GM19238 (cell line): ENCODE measurements around the gene ARPC4.

Source experiments
- DNase-seq: peaks from one replicate; pipeline ENCODE4 v3.0.0; 2011; ENCODE audit warnings: low spot score; ENCODE audit not compliant: insufficient read length

The ARPC4 gene

GRCh38 chr3:9792405-9793160 is at the start of gene ARPC4, which contains the start of gene TADA3:
TSS of gene ARPC4 (plus strand) at chr3:9793082. CDS start at chr3:9793122, 40 bp downstream.
TSS of gene TADA3 (minus strand) at chr3:9792473. CDS start at chr3:9791466, 1,007 bp downstream.
- DNase-seq, result peak; percentile 82

DNA sequence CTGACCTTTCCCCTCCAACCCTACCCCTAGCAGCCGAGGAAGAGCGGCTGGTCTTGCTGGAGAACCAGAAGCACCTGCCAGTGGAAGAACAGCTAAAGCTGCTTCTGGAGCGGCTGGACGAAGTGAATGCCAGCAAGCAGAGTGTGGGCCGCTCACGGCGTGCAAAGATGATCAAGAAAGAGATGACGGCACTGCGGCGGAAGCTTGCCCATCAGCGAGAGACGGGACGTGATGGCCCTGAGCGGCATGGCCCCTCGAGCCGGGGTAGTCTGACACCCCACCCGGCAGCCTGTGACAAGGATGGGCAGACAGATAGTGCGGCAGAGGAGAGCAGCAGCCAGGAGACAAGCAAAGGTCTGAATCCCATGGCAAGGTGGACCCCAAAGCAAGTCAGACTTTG is 49.3 kb upstream of the ARPC4 start:
- DNase-seq, result no peak

- DNase-seq, result no peak
These were observed 48.7 kb upstream of the ARPC4 start for GRCh38 chr3:9744162-9744561.

DNA sequence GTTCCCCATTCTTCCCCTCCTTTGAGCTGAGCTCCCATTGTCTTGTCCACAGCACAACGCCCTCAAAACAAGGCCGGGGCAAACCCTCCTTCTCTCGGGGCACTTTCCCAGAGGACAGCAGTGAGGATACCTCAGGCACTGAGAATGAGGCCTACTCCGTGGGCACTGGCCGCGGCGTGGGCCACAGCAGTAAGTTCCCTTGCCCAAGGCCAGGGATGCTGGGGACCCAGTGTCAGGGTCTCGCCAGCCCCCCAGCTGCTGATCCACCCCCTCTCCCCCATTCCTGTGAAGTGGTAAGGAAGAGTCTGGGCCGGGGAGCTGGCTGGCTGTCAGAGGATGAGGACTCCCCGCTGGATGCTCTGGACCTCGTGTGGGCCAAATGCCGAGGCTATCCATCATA is 47.4 kb upstream of the ARPC4 start:
- no peak for DNase-seq

DNA sequence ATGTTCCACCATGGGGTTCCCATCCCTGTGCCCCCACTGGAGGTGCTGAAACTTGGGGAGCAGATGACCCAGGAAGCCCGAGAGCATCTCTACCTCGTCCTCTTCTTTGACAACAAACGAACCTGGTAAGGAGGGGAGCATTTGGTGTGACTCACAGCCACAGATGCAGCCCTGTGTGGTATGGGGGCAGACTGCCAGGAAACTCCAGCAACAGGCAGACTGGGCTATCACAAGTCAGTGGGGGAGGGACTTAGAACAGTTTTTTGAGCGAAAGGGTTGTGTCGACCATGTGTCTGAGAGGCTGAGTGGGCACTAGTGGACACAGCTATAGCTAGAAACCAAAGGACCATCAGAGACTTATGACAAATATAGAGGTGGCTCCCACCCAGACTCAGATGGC is 46.6 kb upstream of the ARPC4 start:
- DNase-seq, result no peak

- no peak for DNase-seq
These were observed 45.6 kb upstream of the ARPC4 start for GRCh38 chr3:9747267-9747666.

DNA sequence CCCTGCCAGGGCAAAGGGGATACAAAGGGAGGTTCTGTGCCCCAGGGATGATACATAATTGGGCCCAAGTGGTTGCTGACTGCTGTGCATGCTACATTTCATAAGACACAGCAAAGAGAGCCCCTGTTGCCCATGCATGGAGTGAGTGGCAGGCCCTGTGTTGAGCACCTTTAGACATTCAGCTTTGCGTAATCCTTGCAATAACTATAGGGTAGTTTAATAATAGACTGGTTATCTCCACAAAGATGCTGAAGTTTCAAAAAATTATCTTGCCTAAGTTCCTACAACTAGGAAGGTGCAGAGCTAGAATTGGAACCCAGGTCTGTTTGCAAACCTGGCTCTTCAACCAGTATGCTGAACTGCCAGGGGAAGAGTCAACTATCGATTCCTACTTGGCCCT is 44.9 kb upstream of the ARPC4 start:
- DNase-seq, result no peak

- DNase-seq, result no peak
These were observed 43.6 kb upstream of the ARPC4 start for GRCh38 chr3:9749296-9749644.

GRCh38 chr3:9749645-9750555 is 43.0 kb upstream of the ARPC4 start, which contains the start of gene OGG1:
TSS of gene OGG1 (plus strand) at chr3:9749952. CDS start at chr3:9750287, 335 bp downstream.
- DNase-seq, result peak; percentile 98

GRCh38 chr3:9750556-9751411 is 42.1 kb upstream of the ARPC4 start:
- no peak for DNase-seq

- no peak for DNase-seq
These were observed 38.2 kb upstream of the ARPC4 start for GRCh38 chr3:9754678-9755077.

GRCh38 chr3:9757427-9757826 is 35.5 kb upstream of the ARPC4 start:
- DNase-seq, result no peak

GRCh38 chr3:9760779-9761505 is 31.9 kb upstream of the ARPC4 start:
- DNase-seq, result no peak

- no peak for DNase-seq
These were observed 31.0 kb upstream of the ARPC4 start for GRCh38 chr3:9761919-9762318.

DNA sequence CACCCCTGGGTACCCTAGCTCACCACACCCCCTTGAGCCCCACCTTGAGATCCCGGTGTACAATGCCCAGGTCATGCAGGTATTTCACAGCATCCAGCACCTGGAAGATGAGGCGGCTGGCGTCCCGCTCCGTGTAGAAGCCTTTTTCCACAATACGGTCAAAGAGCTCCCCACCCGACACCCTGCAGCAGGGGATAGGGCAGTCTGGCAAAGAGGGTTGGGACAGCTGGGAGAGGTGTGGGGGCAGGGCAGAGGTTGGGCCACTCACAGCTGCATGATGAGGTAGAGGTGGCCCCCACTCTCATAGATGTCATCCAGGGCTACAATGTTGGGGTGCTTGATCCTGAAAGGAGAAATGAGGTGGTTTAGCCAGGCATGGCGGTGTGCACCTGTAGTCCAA is 30.0 kb upstream of the ARPC4 start:
- no peak for DNase-seq

DNA sequence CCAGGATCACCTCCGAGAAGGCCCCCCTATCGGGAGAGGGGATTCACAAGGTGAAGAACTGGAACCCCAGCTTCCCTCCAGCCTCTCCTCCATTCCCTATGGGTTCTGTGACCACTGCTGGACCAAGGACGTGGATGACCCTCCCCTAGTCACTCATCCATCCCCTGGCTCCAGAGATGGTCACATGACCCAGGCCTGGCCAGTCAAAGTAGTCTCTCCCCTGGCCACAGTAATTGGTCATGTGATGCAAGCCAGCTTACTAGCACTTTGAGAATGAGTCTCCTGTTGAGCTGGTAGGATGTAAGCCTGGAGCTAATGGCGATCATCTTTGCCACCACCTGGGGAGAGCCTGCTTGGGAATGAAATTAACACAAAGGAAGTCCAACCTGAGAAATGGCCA is 27.0 kb upstream of the ARPC4 start:
- no peak for DNase-seq

GRCh38 chr3:9767418-9767817 is 25.5 kb upstream of the ARPC4 start:
- no peak for DNase-seq

DNA sequence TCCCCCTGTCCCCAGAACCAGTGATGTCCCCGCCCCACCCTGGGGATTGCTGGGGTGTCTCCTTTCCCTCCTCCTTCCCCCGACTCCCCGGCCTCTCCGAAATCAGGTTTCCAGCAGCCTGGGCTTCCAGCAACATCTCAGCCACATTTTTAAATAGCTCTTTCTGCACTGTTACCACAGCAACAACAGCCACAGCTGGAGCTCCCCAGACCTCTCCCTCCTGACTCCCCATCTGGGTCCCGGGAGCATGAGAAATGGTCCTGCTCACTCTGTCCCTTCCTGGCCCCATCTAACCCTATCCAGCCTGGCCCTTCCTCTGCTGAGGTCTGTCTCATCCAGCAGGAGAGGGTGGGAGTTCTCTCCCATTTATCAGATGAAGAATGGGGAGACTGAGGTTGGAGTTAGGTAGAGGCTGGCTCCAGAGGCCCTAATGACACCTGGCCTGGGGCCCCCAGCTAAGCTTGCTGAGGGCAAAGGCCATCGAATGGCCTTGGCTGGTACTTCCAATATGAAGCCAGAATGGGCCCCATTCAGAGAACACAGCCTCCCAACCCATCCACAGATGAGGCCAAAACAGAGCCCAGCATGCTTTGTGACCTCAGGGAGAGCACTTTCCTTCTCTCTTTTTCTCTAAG is 24.6 kb upstream of the ARPC4 start:
- no peak for DNase-seq

GRCh38 chr3:9769012-9769411 is 23.9 kb upstream of the ARPC4 start:
- DNase-seq, result no peak
